GM12878 (cell line): Measurements from ENCODE around the gene MMD2.

Experiments
- EZH2 ChIP-seq: IDR thresholded peaks from 2 replicates; pipeline ENCODE4 v1.6.1; 2012; ENCODE audit warnings: low read depth, mild to moderate bottlenecking, control low read depth, inconsistent platforms, low read length, borderline replicate concordance; ENCODE audit not compliant: control insufficient read depth
- GATAD2B ChIP-seq: fragments of 450-650 bp; conservative IDR thresholded peaks from 2 replicates; pipeline ENCODE4 v1.6.1; 2017; ENCODE audit warnings: low read depth, mild to moderate bottlenecking, moderate library complexity
- MEF2A ChIP-seq: IDR thresholded peaks from 2 replicates; pipeline ENCODE4 v1.6.1; 2011; ENCODE audit warnings: low read depth, mild to moderate bottlenecking, low read length, moderate library complexity; ENCODE audit not compliant: insufficient read depth
- NFIC ChIP-seq: IDR thresholded peaks from 2 replicates; pipeline ENCODE4 v1.6.1; 2012; ENCODE audit warnings: low read depth, mild to moderate bottlenecking, inconsistent platforms, low read length, moderate library complexity
- POLR2A ChIP-seq: IDR thresholded peaks from 2 replicates; pipeline ENCODE4 v1.6.1; 2011; ENCODE audit warnings: low read depth, mild to moderate bottlenecking, low read length
- TCF7 ChIP-seq: IDR thresholded peaks from 2 replicates; pipeline ENCODE4 v1.6.1; 2014; ENCODE audit warnings: antibody characterized with exemption, borderline replicate concordance
- TF ChIP-seq, protein P1 (sequence below), 3 experiments: IDR thresholded peaks in 2 of 3; conservative IDR thresholded peaks in 1 of 3; 2 replicates each; pipeline ENCODE4 v1.5.1; 2011; ENCODE audit warnings: low read depth in 3 of 3, low read length in 3 of 3, mild to moderate bottlenecking in 3 of 3, control low read depth in 2 of 3, moderate library complexity in 2 of 3, inconsistent platforms in 1 of 3, mixed read lengths in 1 of 3; ENCODE audit not compliant: control insufficient read depth in 2 of 3, insufficient read depth in 1 of 3; ENCODE audit errors: extremely low read depth in 1 of 3
- TF ChIP-seq, protein P2 (sequence below): IDR thresholded peaks from 2 replicates; pipeline ENCODE4 v1.6.1; 2012; ENCODE audit warnings: low read depth, low read length, improper control_type of control experiment

DNA sequence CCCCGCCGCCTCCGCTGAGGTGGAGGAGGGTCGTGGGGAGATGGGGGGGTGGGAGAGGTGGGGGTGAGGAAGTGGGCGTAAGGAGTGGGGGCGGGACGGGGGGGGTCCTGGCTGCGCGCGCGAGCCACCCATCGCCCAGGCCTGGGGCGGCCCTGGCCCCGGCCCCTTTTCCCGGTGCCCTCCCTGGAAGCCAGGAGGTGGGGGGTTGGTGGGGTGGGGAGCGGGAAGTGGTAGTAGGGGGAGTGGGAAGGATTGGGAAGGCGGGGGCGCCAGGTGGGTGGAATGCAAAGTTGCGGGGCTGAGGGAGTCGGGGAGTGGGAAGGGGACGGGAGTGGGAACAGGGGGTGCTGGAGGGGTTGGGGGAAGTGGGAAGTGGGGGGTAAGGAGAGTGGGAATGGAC is 319 bp upstream of the MMD2 start:
- TF ChIP-seq, protein P1, sequence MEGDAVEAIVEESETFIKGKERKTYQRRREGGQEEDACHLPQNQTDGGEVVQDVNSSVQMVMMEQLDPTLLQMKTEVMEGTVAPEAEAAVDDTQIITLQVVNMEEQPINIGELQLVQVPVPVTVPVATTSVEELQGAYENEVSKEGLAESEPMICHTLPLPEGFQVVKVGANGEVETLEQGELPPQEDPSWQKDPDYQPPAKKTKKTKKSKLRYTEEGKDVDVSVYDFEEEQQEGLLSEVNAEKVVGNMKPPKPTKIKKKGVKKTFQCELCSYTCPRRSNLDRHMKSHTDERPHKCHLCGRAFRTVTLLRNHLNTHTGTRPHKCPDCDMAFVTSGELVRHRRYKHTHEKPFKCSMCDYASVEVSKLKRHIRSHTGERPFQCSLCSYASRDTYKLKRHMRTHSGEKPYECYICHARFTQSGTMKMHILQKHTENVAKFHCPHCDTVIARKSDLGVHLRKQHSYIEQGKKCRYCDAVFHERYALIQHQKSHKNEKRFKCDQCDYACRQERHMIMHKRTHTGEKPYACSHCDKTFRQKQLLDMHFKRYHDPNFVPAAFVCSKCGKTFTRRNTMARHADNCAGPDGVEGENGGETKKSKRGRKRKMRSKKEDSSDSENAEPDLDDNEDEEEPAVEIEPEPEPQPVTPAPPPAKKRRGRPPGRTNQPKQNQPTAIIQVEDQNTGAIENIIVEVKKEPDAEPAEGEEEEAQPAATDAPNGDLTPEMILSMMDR (IDR thresholded peaks at IDR 0.05 in 2 of 3, conservative IDR thresholded peaks at IDR 0.05 in 1 of 3; ENCODE audit: control insufficient read depth in 2 of 3, extremely low read depth in 1 of 3, insufficient read depth in 1 of 3, low read depth in 3 of 3, low read length in 3 of 3), result no peak
- TF ChIP-seq NFIC, result no peak
- no peak for TF ChIP-seq GATAD2B
- TF ChIP-seq, protein P2, sequence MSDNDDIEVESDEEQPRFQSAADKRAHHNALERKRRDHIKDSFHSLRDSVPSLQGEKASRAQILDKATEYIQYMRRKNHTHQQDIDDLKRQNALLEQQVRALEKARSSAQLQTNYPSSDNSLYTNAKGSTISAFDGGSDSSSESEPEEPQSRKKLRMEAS, result no peak
- TF ChIP-seq EZH2, result no peak
- no peak for TF ChIP-seq TCF7
- no peak for TF ChIP-seq MEF2A
- no peak for TF ChIP-seq POLR2A
